Measurements from ENCODE around the gene KASH5. TPM values are rescaled to one million over a fixed set of nuclear protein-coding genes. Genes with fewer than 3 reads are reported as not detected.

KASH5 gene
- total and polyA plus RNA-seq, 2 experiments from 2014 or later = 0.44 TPM; not detected in 1

DNA sequence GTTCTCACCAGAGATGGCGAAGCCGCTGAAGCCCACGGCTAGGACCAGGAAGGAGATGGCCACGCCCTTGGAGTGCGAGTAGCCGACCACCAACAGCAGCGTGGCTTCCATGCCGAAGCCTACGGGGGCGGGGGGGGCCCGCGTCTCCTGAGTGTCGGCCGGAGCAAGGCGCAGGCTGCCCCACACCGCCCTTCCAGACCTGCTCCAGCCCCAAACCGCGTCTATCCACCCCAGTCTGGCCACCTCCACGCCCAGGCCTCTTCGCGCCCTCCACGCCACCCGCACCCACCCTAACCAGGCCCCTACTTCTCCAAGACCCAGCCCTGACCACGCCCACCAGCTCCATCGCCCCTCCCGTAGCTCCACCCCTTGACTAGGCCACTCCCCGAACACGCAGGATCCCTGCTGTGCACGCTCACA is 43.3 kb downstream of the KASH5 start (continued):
- TF ChIP-seq, protein P1, sequence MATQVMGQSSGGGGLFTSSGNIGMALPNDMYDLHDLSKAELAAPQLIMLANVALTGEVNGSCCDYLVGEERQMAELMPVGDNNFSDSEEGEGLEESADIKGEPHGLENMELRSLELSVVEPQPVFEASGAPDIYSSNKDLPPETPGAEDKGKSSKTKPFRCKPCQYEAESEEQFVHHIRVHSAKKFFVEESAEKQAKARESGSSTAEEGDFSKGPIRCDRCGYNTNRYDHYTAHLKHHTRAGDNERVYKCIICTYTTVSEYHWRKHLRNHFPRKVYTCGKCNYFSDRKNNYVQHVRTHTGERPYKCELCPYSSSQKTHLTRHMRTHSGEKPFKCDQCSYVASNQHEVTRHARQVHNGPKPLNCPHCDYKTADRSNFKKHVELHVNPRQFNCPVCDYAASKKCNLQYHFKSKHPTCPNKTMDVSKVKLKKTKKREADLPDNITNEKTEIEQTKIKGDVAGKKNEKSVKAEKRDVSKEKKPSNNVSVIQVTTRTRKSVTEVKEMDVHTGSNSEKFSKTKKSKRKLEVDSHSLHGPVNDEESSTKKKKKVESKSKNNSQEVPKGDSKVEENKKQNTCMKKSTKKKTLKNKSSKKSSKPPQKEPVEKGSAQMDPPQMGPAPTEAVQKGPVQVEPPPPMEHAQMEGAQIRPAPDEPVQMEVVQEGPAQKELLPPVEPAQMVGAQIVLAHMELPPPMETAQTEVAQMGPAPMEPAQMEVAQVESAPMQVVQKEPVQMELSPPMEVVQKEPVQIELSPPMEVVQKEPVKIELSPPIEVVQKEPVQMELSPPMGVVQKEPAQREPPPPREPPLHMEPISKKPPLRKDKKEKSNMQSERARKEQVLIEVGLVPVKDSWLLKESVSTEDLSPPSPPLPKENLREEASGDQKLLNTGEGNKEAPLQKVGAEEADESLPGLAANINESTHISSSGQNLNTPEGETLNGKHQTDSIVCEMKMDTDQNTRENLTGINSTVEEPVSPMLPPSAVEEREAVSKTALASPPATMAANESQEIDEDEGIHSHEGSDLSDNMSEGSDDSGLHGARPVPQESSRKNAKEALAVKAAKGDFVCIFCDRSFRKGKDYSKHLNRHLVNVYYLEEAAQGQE (IDR thresholded peaks at IDR 0.05; ENCODE audit: unreplicated experiment) = no peak
- TF ChIP-seq EZH2phosphoT487 (IDR thresholded peaks at IDR 0.05; ENCODE audit: unreplicated experiment) (no peak), STAT1 (IDR thresholded peaks at IDR 0.05; ENCODE audit: unreplicated experiment) (no peak), EZH2 (IDR thresholded peaks at IDR 0.05; ENCODE audit: low read depth, unreplicated experiment) (no peak)
- TF ChIP-seq, protein P2, sequence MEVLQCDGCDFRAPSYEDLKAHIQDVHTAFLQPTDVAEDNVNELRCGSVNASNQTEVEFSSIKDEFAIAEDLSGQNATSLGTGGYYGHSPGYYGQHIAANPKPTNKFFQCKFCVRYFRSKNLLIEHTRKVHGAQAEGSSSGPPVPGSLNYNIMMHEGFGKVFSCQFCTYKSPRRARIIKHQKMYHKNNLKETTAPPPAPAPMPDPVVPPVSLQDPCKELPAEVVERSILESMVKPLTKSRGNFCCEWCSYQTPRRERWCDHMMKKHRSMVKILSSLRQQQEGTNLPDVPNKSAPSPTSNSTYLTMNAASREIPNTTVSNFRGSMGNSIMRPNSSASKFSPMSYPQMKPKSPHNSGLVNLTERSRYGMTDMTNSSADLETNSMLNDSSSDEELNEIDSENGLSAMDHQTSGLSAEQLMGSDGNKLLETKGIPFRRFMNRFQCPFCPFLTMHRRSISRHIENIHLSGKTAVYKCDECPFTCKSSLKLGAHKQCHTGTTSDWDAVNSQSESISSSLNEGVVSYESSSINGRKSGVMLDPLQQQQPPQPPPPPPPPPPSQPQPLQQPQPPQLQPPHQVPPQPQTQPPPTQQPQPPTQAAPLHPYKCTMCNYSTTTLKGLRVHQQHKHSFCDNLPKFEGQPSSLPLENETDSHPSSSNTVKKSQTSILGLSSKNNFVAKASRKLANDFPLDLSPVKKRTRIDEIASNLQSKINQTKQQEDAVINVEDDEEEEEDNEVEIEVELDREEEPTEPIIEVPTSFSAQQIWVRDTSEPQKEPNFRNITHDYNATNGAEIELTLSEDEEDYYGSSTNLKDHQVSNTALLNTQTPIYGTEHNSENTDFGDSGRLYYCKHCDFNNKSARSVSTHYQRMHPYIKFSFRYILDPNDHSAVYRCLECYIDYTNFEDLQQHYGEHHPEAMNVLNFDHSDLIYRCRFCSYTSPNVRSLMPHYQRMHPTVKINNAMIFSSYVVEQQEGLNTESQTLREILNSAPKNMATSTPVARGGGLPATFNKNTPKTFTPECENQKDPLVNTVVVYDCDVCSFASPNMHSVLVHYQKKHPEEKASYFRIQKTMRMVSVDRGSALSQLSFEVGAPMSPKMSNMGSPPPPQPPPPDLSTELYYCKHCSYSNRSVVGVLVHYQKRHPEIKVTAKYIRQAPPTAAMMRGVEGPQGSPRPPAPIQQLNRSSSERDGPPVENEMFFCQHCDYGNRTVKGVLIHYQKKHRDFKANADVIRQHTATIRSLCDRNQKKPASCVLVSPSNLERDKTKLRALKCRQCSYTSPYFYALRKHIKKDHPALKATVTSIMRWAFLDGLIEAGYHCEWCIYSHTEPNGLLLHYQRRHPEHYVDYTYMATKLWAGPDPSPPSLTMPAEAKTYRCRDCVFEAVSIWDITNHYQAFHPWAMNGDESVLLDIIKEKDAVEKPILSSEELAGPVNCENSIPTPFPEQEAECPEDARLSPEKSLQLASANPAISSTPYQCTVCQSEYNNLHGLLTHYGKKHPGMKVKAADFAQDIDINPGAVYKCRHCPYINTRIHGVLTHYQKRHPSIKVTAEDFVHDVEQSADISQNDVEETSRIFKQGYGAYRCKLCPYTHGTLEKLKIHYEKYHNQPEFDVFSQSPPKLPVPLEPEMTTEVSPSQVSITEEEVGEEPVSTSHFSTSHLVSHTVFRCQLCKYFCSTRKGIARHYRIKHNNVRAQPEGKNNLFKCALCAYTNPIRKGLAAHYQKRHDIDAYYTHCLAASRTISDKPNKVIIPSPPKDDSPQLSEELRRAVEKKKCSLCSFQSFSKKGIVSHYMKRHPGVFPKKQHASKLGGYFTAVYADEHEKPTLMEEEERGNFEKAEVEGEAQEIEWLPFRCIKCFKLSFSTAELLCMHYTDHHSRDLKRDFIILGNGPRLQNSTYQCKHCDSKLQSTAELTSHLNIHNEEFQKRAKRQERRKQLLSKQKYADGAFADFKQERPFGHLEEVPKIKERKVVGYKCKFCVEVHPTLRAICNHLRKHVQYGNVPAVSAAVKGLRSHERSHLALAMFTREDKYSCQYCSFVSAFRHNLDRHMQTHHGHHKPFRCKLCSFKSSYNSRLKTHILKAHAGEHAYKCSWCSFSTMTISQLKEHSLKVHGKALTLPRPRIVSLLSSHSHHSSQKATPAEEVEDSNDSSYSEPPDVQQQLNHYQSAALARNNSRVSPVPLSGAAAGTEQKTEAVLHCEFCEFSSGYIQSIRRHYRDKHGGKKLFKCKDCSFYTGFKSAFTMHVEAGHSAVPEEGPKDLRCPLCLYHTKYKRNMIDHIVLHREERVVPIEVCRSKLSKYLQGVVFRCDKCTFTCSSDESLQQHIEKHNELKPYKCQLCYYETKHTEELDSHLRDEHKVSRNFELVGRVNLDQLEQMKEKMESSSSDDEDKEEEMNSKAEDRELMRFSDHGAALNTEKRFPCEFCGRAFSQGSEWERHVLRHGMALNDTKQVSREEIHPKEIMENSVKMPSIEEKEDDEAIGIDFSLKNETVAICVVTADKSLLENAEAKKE (CRISPR knock-in tag; IDR thresholded peaks at IDR 0.05) = no peak

All from GM23338 (cell line).